Epithelial cell of prostate (primary cell): Measurements from ENCODE around the gene VAV3.
A peak's percentile ranks its signal among the peaks of the same experiment; 100 is the strongest.

Experiments used
- DNase-seq: peaks from one replicate; pipeline ENCODE4 v3.0.0-alpha.2; 2011; ENCODE audit warnings: low read depth, low spot score
- H3K27ac ChIP-seq: fragments of 450-650 bp; 2 replicates; pipeline ENCODE4 v1.5.1; 2017; ENCODE audit warnings: mild to moderate bottlenecking

Gene VAV3

GRCh38 chr1:107936498-107937481 is 28.2 kb downstream of the VAV3 start:
- H3K27ac ChIP-seq: peak overlapping the region; percentile 64
- DNase-seq: peak; percentile 93

GRCh38 chr1:107935396-107936064 is 29.4 kb downstream of the VAV3 start:
- H3K27ac ChIP-seq: peak overlapping the region; percentile 64
- DNase-seq: no peak

- H3K27ac ChIP-seq: no peak overlapping the region
- no peak for DNase-seq
Measured at GRCh38 chr1:107934578-107934977, 30.4 kb downstream of the VAV3 start.

- H3K27ac ChIP-seq: no peak overlapping the region
- no peak for DNase-seq
Measured at GRCh38 chr1:107933736-107934135, 31.2 kb downstream of the VAV3 start.

- no peak for DNase-seq
- no peak overlapping the region for H3K27ac ChIP-seq
Measured at GRCh38 chr1:107930292-107930691, 34.7 kb downstream of the VAV3 start.

- H3K27ac ChIP-seq: no peak overlapping the region
- DNase-seq: no peak
Measured at GRCh38 chr1:107927820-107928219, 37.2 kb downstream of the VAV3 start.

GRCh38 chr1:107926436-107927080 is 38.4 kb downstream of the VAV3 start:
- DNase-seq: no peak
- no peak overlapping the region for H3K27ac ChIP-seq

- no peak for DNase-seq
- no peak overlapping the region for H3K27ac ChIP-seq
Measured at GRCh38 chr1:107925565-107925964, 39.4 kb downstream of the VAV3 start.

GRCh38 chr1:107920999-107921398 is 44.0 kb downstream of the VAV3 start:
- H3K27ac ChIP-seq: no peak overlapping the region
- DNase-seq: no peak

- H3K27ac ChIP-seq: no peak overlapping the region
- DNase-seq: no peak
Measured at GRCh38 chr1:107920561-107920960, 44.4 kb downstream of the VAV3 start.

GRCh38 chr1:107919953-107920352 is 45.0 kb downstream of the VAV3 start:
- DNase-seq: no peak
- no peak overlapping the region for H3K27ac ChIP-seq

- no peak for DNase-seq
- no peak overlapping the region for H3K27ac ChIP-seq
Measured at GRCh38 chr1:107914119-107914765, 50.7 kb downstream of the VAV3 start.

GRCh38 chr1:107912656-107913055 is 52.3 kb downstream of the VAV3 start:
- DNase-seq: no peak
- no peak overlapping the region for H3K27ac ChIP-seq

GRCh38 chr1:107900090-107900945 is 64.7 kb downstream of the VAV3 start:
- no peak for DNase-seq
- H3K27ac ChIP-seq: no peak overlapping the region

GRCh38 chr1:107899655-107900054 is 65.3 kb downstream of the VAV3 start:
- no peak overlapping the region for H3K27ac ChIP-seq
- DNase-seq: no peak

GRCh38 chr1:107897438-107898345 is 67.3 kb downstream of the VAV3 start:
- no peak overlapping the region for H3K27ac ChIP-seq
- DNase-seq: no peak

- no peak for DNase-seq
- H3K27ac ChIP-seq: no peak overlapping the region
Measured at GRCh38 chr1:107896936-107897335, 68.0 kb downstream of the VAV3 start.

GRCh38 chr1:107896401-107896800 is 68.6 kb downstream of the VAV3 start:
- no peak for DNase-seq
- no peak overlapping the region for H3K27ac ChIP-seq
